MCF 10A (cell line): ENCODE results near the gene KRTAP11-1. TPM values are rescaled to one million over a fixed set of nuclear protein-coding genes. Genes with fewer than 3 reads are reported as not detected.

Experiments
- BruUV-seq: library from RNA; stranded (reverse); fragments of 400-500 nt; replicated peaks from 2 replicates; lab custom pipeline; 2021; lab: Mats Ljungman, UMichigan
- CTCF ChIA-PET: fragments of 300-600 bp; sonication (Branson Sonifier 250); formaldehyde crosslinking; extraction: SDS; loops from one replicate; lab custom pipeline; 2021; ENCODE audit warnings: antibody characterized with exemption, inconsistent platforms; lab: Yijun Ruan, JAX
- POLR2A ChIA-PET: fragments of 300-600, 350-650 bp; sonication (Branson Sonifier 250); formaldehyde crosslinking; extraction: SDS; loops from one replicate; lab custom pipeline; 2020; ENCODE audit warnings: antibody characterized with exemption, inconsistent platforms; lab: Yijun Ruan, JAX
- DNase-seq: peaks from one replicate; pipeline ENCODE4 v3.0.0-alpha.2; 2018; ENCODE audit not compliant: unreplicated experiment
- H3K27ac Mint-ChIP-seq: one replicate; pipeline ENCODE4 v1.8.0; 2022; ENCODE audit warnings: mild to moderate bottlenecking, low read depth, mixed read lengths; ENCODE audit not compliant: unreplicated experiment
- H3K27me3 Mint-ChIP-seq: one replicate; pipeline ENCODE4 v1.8.0; 2022; ENCODE audit warnings: mixed read lengths; ENCODE audit not compliant: insufficient read depth, unreplicated experiment
- H3K36me3 Mint-ChIP-seq: one replicate; pipeline ENCODE4 v1.8.0; 2022; ENCODE audit warnings: mild to moderate bottlenecking, moderate library complexity, mixed read lengths; ENCODE audit not compliant: insufficient read depth, unreplicated experiment
- H3K4me1 Mint-ChIP-seq: one replicate; pipeline ENCODE4 v1.8.0; 2022; ENCODE audit warnings: mixed read lengths; ENCODE audit not compliant: insufficient read depth, unreplicated experiment
- H3K4me3 Mint-ChIP-seq: one replicate; pipeline ENCODE4 v1.8.0; 2022; ENCODE audit warnings: mild to moderate bottlenecking, moderate library complexity, mixed read lengths; ENCODE audit not compliant: unreplicated experiment
- H3K9me3 Mint-ChIP-seq: one replicate; pipeline ENCODE4 v1.8.0; 2022; ENCODE audit warnings: mixed read lengths; ENCODE audit not compliant: unreplicated experiment
- CTCF ChIP-seq: fragments of 200-600 bp; IDR thresholded peaks from one replicate; pipeline ENCODE4 v1.8.0; 2022; ENCODE audit warnings: antibody characterized with exemption, mild to moderate bottlenecking; ENCODE audit not compliant: unreplicated experiment
- intact Hi-C: fragments of 100-400 bp; cut with micrococcal nuclease; formaldehyde crosslinking; loops from 2 replicates; pipeline ENCODE4 v1.14.1; 2022
- total RNA-seq: library from RNA; stranded (reverse); gene quantifications from 2 replicates; pipeline ENCODE4 v1.2.3, GENCODE V29; 2022

Gene KRTAP11-1
- total RNA-seq, 1 experiment from 2014 or later, result not detected

- intact Hi-C loops, result loop anchor here (10.0 kb wide), 1 partner anchor 334 kb away; the partner anchor contains the start of gene KRTAP19-5
- DNase-seq, result no peak
- ChIA-PET POLR2A (interaction anchor here (0.6 kb wide), 1 partner anchor 9 kb away, joined by 3 read pairs; no protein-coding TSS in a partner anchor), CTCF (interaction anchor here (0.6 to 2.1 kb wide), 11 partner anchors 9 to 744 kb away, joined by 3 to 14 read pairs (median 3); no protein-coding TSS in a partner anchor)
- H3K4me1 Mint-ChIP-seq, result no peaks in the 10 kb centered on the region
- H3K9me3 Mint-ChIP-seq, result no peaks in the 10 kb centered on the region
- H3K27me3 Mint-ChIP-seq, result peaks cover 20% of the 10 kb centered on the region
- no peak for TF ChIP-seq CTCF
- H3K27ac Mint-ChIP-seq, result no peak overlapping the region
- no TSS peak for BruUV-seq
- no peak overlapping the region for H3K4me3 Mint-ChIP-seq
- H3K36me3 Mint-ChIP-seq, result no peaks in the 10 kb centered on the region
Measured at GRCh38 chr21:30838536-30838935, 42.8 kb downstream of the KRTAP11-1 start.

GRCh38 chr21:30831194-30831765, 50.1 kb downstream of the KRTAP11-1 start:
- TF ChIP-seq CTCF, result peak; percentile 72
- peaks cover 7% of the 10 kb centered on the region for H3K9me3 Mint-ChIP-seq
- no peaks in the 10 kb centered on the region for H3K36me3 Mint-ChIP-seq
- no peak overlapping the region for H3K27ac Mint-ChIP-seq
- CTCF ChIA-PET, result interaction anchor here (0.5 to 3.2 kb wide), 18 partner anchors 8 to 1822 kb away, joined by 3 to 35 read pairs (median 3); no protein-coding TSS in a partner anchor
- intact Hi-C loops, result loop anchor here (1.0 to 10.0 kb wide), 2 partner anchors 255 to 326 kb away; partner anchors contain the start of gene KRTAP19-5
- H3K27me3 Mint-ChIP-seq, result peaks cover 8% of the 10 kb centered on the region
- BruUV-seq, result no TSS peak
- H3K4me1 Mint-ChIP-seq, result no peaks in the 10 kb centered on the region
- DNase-seq, result peak; percentile 50
- POLR2A ChIA-PET, result no interaction called here
- no peak overlapping the region for H3K4me3 Mint-ChIP-seq

Other genes with a start within 250 kb of the KRTAP11-1 start
- gene KRTAP20-2, start 246.4 kb downstream of the KRTAP11-1 start, total RNA-seq, result not detected in 2 replicates
- gene KRTAP20-3, start 238.7 kb downstream of the KRTAP11-1 start, total RNA-seq, result not detected in 2 replicates
- not detected in 2 replicates for gene KRTAP21-3, start 162.8 kb downstream of the KRTAP11-1 start, total RNA-seq
- gene KRTAP21-2, start 134.3 kb downstream of the KRTAP11-1 start, total RNA-seq, result not detected in 2 replicates
- not detected in 2 replicates for gene KRTAP21-1, start 126.2 kb downstream of the KRTAP11-1 start, total RNA-seq
- not detected in 2 replicates for gene KRTAP8-1, start 68.3 kb downstream of the KRTAP11-1 start, total RNA-seq
- not detected in 2 replicates for gene KRTAP7-1, start 51.8 kb downstream of the KRTAP11-1 start, total RNA-seq
- gene KRTAP19-8, start 156.9 kb upstream of the KRTAP11-1 start, total RNA-seq, result not detected in 2 replicates